Stimulated activated CD4-positive, alpha-beta T cell treated with anti-CD3 and anti-CD28 coated beads, TNF-alpha, amount 100 ng/mL, for 24 hours (primary cell): ENCODE results near the gene GPATCH2.
A peak's percentile ranks its signal among the peaks of the same experiment; 100 is the strongest.
"Not testable (repeated sequence)": the region's sequence is repeated elsewhere in the genome, so short reads cannot be mapped to it uniquely, and the experiment has no call there.

Experiments used
- DNase-seq, 3 experiments: peaks; one replicate each; pipeline ENCODE4 v3.0.0-alpha.2; 2020; ENCODE audit warnings: low read depth in 3 of 3

The GPATCH2 gene

GRCh38 chr1:217525773-217526490 is 105.0 kb downstream of the GPATCH2 start:
- no peak for DNase-seq

- no peak for DNase-seq
These were observed 105.9 kb downstream of the GPATCH2 start for GRCh38 chr1:217524787-217525520.

- DNase-seq = not testable (repeated sequence)
These were observed 107.0 kb downstream of the GPATCH2 start for GRCh38 chr1:217523921-217524320.

- DNase-seq = no peak
These were observed 108.6 kb downstream of the GPATCH2 start for GRCh38 chr1:217522277-217522676.

GRCh38 chr1:217521317-217521716 is 109.6 kb downstream of the GPATCH2 start:
- no peak for DNase-seq

GRCh38 chr1:217506878-217507277 is 124.0 kb downstream of the GPATCH2 start:
- DNase-seq = no peak

GRCh38 chr1:217498209-217498608 is 132.7 kb downstream of the GPATCH2 start:
- no peak for DNase-seq

GRCh38 chr1:217495249-217495648 is 135.6 kb downstream of the GPATCH2 start:
- no peak for DNase-seq

GRCh38 chr1:217494767-217495166 is 136.1 kb downstream of the GPATCH2 start:
- no peak for DNase-seq

GRCh38 chr1:217493290-217493689 is 137.6 kb downstream of the GPATCH2 start:
- DNase-seq = no peak

- DNase-seq = no peak
These were observed 146.0 kb downstream of the GPATCH2 start for GRCh38 chr1:217484871-217485270.

- DNase-seq = peak; percentile 13 to 42 (median 19)
These were observed 148.4 kb downstream of the GPATCH2 start for GRCh38 chr1:217482356-217483102.

- no peak for DNase-seq
These were observed 152.4 kb downstream of the GPATCH2 start for GRCh38 chr1:217478450-217478849.

- DNase-seq = no peak
These were observed 158.0 kb downstream of the GPATCH2 start for GRCh38 chr1:217472915-217473314.

GRCh38 chr1:217471403-217471802 is 159.5 kb downstream of the GPATCH2 start:
- DNase-seq = no peak

GRCh38 chr1:217469983-217470382 is 160.9 kb downstream of the GPATCH2 start:
- DNase-seq = no peak

GRCh38 chr1:217465102-217465501 is 165.8 kb downstream of the GPATCH2 start:
- DNase-seq = no peak

GRCh38 chr1:217462666-217463065 is 168.2 kb downstream of the GPATCH2 start:
- no peak for DNase-seq

- no peak for DNase-seq
These were observed 168.7 kb downstream of the GPATCH2 start for GRCh38 chr1:217462159-217462558.

GRCh38 chr1:217457016-217457415 is 173.9 kb downstream of the GPATCH2 start:
- DNase-seq = no peak

GRCh38 chr1:217456261-217456660 is 174.6 kb downstream of the GPATCH2 start:
- DNase-seq = no peak

- no peak for DNase-seq
These were observed 177.1 kb downstream of the GPATCH2 start for GRCh38 chr1:217453816-217454215.

GRCh38 chr1:217449370-217449769 is 181.5 kb downstream of the GPATCH2 start:
- no peak for DNase-seq
